Mammary epithelial cell (primary cell): ENCODE results near the gene HHIP.

Experiments used
- EZH2 ChIP-seq: IDR thresholded peaks from 2 replicates; pipeline ENCODE4 v1.6.1; 2012; ENCODE audit warnings: low read length, inconsistent platforms, borderline replicate concordance
- TF ChIP-seq, protein P1 (sequence below), 2 donors: IDR thresholded peaks in 1 of 2; conservative IDR thresholded peaks in 1 of 2; 2 replicates each; pipeline ENCODE4 v1.5.1; 2011 to 2012; ENCODE audit warnings: inconsistent platforms in 2 of 2, low read length in 2 of 2, mild to moderate bottlenecking in 2 of 2, control low read depth in 1 of 2, low read depth in 1 of 2; ENCODE audit not compliant: insufficient read depth in 1 of 2; ENCODE audit errors: extremely low read depth in 1 of 2

DNA sequence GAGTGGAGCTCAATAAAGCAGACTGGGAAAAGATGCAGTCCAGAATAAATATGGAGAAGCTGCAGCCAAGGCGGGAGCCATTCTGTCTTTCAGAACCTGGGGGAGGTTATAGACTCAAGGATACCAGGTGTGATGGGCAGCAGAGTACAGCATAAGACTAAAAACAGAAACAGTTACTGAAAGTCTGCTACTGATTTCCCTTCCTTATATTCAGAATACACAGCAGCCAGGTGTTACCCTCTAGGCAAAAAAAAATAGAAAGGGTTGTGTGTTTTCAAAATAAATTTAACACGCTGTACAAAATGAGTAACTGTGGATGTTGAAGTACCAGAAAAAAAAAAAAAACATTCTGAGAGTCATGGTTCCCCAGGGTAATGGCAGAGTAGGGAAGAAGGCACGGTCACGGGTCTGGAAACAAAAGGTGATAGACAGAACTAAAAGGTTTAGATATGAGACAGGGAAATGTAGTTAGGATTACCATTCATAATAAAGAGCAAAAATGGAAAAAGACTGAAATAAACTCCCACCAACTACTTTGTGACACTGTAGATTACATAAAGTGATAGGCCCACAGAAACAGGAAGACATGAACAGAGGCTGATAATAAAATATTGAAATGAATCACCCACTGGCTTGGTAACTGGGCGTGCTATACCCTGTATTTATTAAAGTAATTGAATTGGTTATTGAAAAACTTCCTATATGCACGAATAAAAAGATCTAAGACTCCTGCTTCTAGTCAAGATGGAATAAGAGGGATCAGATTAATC is 10.8 kb upstream of the HHIP start:
- no peak for TF ChIP-seq EZH2
- TF ChIP-seq, protein P1, sequence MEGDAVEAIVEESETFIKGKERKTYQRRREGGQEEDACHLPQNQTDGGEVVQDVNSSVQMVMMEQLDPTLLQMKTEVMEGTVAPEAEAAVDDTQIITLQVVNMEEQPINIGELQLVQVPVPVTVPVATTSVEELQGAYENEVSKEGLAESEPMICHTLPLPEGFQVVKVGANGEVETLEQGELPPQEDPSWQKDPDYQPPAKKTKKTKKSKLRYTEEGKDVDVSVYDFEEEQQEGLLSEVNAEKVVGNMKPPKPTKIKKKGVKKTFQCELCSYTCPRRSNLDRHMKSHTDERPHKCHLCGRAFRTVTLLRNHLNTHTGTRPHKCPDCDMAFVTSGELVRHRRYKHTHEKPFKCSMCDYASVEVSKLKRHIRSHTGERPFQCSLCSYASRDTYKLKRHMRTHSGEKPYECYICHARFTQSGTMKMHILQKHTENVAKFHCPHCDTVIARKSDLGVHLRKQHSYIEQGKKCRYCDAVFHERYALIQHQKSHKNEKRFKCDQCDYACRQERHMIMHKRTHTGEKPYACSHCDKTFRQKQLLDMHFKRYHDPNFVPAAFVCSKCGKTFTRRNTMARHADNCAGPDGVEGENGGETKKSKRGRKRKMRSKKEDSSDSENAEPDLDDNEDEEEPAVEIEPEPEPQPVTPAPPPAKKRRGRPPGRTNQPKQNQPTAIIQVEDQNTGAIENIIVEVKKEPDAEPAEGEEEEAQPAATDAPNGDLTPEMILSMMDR (conservative IDR thresholded peaks at IDR 0.05 in 1 of 2, IDR thresholded peaks at IDR 0.05 in 1 of 2; ENCODE audit: extremely low read depth in 1 of 2, insufficient read depth in 1 of 2, low read depth in 1 of 2, low read length in 2 of 2), result no peak
